Astrocyte (in vitro differentiated cells and primary cell): Measurements from ENCODE around the gene HIVEP2.

Experiments
- EZH2 ChIP-seq: IDR thresholded peaks from 2 replicates; pipeline ENCODE4 v1.6.1; 2012; ENCODE audit warnings: mild to moderate bottlenecking, low read length, inconsistent platforms; ENCODE audit not compliant: insufficient read depth
- TF ChIP-seq, protein P1 (sequence below): IDR thresholded peaks from 2 replicates; pipeline ENCODE4 v1.5.1; 2011; ENCODE audit warnings: low read depth, mild to moderate bottlenecking, inconsistent platforms, low read length, moderate library complexity; ENCODE audit not compliant: insufficient read depth

DNA sequence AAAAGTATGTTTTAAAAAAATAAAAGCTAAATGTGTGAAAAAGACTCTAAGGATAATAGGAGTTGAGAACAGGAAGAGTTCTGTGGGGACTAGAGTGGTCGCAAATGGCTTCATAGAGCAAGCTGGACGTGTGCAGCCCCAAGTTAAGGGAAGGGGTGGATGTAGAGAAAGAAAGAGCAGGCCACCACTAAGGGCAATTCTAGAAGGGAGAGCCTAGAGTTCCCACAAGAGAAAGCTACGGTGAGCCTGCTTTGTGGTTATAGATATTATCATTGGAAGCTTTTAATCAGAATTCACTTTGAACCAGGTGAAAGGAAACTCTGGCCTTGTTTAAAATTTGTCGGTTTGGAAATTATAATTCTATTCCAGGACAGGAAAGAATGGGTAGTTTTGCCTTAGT lies 101.6 kb downstream of the HIVEP2 start:
- TF ChIP-seq, protein P1, sequence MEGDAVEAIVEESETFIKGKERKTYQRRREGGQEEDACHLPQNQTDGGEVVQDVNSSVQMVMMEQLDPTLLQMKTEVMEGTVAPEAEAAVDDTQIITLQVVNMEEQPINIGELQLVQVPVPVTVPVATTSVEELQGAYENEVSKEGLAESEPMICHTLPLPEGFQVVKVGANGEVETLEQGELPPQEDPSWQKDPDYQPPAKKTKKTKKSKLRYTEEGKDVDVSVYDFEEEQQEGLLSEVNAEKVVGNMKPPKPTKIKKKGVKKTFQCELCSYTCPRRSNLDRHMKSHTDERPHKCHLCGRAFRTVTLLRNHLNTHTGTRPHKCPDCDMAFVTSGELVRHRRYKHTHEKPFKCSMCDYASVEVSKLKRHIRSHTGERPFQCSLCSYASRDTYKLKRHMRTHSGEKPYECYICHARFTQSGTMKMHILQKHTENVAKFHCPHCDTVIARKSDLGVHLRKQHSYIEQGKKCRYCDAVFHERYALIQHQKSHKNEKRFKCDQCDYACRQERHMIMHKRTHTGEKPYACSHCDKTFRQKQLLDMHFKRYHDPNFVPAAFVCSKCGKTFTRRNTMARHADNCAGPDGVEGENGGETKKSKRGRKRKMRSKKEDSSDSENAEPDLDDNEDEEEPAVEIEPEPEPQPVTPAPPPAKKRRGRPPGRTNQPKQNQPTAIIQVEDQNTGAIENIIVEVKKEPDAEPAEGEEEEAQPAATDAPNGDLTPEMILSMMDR = no peak
- TF ChIP-seq EZH2 = no peak
